Kasumi-1 (cell line): ENCODE measurements around the gene DICER1.
"Not testable (repeated sequence)": the region's sequence is repeated elsewhere in the genome, so short reads cannot be mapped to it uniquely, and the experiment has no call there.

ENCODE experiments used
- DNase-seq, 2 experiments: peaks; one replicate each; lab custom pipeline; 2025; lab: John Stamatoyannopoulos, UW

DICER1 gene

DNA sequence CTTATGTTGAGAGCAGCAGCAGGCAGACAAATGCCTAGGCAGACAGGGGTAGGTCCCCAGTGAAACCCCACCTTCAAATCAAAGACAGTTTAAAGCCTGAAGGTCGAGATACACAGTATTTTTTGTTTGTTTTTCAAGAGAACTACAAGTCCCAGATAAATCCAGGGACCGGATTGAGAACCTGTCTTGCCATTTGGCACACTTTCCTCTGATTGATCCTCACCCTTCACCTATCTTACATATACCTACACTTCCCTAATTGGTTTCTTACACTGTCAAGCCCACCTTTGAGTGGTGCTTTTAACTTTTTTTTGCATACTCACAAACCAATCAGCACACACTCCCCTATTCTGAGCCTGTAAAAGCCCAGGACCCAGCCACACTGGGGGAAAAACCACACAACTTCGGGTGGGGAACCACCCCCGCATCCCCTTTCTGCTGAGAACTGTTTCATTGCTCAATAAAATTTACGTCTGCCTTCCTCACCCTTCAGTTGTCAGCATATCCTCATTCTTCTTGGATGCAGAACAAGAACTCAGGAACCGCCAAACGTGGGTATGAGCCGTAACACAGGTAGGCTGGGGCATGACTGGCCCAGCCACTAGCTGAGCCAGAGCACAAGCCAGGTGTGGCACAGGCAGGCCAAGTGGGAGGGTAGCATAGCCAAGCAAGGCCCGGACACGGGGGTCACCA is 11.1 kb downstream of the DICER1 start:
- DNase-seq, result peak in 1 of 2 experiments; percentile 19

DNA sequence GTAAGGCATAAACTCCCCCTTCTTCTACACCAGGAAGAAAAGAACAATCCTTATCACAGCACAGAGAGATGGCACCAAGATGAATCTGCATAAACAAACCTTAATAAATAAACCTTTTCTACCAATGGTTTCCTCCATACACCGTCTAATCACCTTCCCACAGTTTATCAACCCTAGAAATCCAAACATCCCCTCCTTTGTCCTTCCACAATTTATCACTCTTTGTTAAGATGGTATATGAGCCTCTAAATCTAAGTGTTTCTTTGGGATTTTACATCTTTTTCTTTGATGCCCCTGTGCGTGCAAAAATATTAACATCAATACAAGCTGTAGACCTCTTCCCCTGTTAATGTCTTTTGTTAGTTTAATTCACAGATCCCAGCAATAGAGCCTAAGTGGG is 12.5 kb downstream of the DICER1 start:
- no peak for DNase-seq

DNA sequence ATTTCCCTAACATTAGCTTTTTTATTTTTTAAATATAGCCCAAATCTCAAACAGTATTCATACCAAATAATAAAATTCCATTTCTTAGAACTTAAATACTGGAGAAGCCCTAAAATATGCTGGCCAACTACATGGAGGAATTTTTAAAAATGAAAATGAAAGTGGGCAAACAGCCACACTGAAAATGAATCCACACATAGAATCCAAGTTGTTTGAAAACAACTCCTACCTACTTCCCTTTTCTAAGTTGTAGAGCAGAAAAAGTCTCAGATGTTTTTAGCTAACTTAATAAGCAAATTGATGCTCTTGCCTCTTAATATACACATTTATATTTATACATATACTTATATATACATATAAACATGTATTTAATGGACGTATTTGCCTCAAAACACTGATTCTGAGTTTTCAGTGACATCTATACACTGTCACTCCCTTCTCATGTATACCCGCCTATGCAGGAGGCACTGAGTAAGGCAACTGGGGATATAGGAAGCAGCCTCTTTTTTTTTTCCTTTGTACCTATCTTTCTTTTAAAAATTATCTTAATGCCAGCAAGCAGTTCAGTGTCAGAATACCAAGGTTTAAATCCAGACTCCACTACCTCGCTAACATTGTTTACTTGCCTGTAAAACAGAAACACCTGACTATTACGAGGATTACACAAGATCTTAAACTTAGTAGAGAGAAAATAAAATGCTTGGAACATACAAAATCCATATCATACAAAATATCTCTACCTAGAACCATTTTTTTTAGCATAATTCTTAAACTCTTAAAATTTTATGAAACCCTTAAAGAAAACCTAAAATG is 13.3 kb downstream of the DICER1 start:
- peak; percentile 57 to 82 for DNase-seq

DNA sequence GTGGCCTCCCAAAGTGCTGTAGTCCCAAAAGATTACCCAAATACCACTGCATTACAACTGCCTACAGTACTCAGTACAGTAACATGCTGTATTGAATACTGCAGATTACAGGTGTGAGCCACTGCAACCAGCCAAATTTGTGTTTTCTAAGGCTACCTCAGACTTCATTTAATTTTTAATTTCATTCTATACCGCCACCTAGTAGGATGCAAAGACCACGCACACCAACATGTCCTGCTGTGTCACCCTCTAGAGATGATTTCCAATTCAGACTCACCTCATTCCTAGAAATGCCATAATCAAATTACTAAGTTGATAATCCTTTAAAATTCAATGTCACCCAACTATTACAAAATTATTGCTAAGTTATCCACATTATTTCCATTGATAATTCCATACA is 15.1 kb downstream of the DICER1 start:
- DNase-seq, result no peak

DNA sequence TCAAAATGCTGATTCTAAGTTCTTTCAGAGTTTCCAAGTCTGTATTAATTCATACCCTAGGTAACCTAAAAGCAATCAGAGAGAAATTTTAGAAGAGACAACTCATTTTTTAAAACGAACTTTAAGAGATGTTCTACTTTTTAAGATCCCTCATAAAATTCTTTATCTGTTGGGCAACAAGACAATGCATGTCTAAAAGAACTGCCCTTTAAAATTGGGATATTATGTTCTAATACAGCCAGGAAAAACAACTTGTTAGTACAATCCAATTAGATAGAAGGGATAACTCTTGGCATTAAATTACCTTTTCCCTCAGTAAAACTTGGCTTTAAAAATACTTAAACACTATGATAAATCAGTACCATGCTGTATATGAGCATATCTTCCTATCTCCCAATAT is 15.6 kb downstream of the DICER1 start:
- DNase-seq, result no peak

DNA sequence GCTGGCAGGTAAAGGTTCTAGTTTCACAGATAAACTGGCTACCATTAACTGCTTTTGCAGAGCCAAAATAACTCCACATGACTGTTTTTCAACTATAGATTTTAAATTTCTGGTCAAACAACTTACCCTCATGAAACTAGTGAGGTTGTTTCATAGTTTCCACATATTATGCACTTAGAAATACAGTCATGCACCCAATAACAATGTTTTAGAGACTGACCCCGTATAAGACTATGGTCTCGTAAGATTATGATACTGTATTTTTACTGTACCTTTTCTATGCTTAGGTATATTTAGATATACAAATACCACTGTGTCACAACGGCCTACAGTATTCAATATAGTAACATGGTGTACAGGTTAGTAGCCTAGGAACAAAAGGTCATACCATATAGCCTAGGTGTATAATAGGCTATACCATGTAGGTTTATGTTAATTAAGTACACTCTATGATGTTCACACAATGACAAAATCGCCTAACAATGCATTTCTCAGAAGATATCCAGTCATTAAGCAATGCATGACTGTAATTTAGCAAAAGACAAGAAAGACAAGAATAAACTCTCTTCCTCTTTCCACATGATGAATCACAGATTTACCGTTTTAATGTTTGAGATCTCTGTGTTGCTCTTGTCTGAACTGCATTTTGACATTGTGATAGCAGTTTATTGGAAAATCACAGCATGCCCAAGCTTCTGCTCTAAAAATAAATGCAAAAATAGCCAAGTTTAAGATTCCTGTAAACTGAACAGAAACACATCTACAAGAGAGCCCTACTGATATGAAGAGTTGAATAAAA is 17.1 kb downstream of the DICER1 start:
- no peak for DNase-seq

DNA sequence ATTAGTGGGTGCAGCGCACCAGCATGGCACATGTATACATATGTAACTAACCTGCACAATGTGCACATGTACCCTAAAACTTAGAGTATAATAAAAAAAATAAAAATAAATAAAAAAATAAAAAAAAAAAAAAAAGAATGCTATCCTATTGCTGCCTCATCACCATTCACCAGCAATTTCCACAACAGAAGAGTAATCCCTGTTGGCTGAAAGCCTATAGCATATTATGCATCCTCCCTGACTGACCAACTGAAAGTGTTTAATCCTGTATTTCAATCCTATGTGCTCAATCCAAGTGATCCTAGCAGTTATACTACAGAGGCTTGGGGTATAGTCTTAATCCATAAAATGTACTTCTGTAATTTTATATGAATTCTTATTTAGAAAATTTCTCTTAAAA is 18.5 kb downstream of the DICER1 start:
- DNase-seq, result no peak

DNA sequence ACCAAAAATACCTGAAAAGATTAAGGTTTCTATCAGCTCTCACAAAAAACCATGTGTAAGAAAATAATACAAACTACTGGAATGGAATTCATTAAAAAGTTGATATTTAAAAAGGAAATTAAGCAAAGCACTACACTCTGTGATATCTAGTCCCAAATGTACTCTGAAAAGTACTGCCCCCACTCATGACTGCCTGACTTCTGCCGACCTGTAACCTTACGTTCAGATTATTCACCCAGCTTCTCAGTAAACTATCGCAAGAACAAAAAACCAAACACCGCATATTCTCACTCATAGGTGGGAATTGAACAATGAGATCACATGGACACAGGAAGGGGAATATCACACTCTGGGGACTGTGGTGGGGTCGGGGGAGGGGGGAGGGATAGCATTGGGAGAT is 18.9 kb downstream of the DICER1 start:
- not testable (repeated sequence) for DNase-seq

DNA sequence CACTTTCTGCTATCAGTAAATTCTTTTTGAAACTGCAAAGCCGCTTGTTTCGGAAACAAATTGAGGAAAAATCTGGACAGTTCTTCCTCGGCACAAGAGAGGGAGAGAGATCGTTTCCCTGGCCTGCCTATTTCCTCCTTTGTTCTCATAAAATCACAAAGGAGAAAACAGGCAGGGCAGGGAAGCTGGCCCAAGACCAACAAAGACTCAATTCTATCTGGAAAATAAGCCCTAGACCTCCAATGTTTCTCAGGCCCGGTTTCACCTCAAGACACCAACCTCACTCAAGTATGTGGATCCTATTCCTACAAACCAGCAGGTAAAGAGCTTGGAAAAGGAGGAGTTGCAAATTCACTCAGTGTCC is 19.5 kb downstream of the DICER1 start:
- DNase-seq, result no peak

DNA sequence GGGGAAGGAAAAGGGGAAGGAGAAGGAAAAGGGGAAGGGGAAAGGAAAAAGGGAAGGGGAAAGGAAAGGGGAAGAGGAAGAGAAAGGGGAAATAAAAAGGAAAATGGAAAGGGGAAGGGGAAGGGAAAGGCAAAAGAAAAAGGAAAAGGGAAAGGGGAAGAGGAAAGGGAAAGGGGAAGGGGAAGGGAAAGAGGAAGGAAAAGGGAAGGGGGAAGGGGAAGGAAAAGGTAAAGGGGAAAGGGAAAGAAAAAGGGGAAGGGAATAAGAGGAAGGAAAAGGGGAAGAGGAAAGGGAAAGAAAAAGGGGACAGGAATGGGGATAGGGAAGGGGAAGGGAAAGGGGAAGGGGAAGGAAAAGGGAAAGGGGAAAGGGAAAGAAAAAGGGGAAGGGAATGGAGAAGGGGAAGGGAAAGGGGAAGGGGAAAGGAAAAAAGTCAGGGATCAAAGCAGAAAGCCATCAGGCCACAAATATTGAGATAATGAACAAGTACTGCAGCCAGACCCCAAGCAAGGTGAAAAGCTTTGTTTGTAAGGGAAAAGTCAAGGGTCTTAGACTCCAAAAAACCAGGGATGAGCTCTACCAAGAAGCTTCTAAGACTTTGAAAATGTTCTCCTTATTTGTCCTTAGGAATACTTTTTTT is 20.0 kb downstream of the DICER1 start:
- DNase-seq, result no peak

DNA sequence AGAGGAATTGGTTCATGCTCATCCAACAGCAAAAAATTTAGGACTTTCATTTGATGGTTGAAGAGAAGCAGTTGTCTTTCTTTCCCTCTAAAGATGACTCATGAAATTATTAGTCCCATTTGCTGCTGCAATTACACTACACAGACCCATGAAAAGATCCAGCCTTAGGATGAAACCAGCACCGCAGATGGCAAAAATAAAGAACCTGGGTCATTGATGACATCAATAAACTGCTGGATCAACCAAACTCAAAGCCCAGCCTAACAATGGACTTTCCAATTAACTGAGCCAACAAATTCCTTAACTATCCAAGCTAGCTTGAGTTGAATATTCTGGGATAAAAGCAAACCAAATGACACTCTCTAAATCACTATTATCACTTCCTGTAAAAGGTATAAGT is 20.7 kb downstream of the DICER1 start:
- DNase-seq, result no peak

DNA sequence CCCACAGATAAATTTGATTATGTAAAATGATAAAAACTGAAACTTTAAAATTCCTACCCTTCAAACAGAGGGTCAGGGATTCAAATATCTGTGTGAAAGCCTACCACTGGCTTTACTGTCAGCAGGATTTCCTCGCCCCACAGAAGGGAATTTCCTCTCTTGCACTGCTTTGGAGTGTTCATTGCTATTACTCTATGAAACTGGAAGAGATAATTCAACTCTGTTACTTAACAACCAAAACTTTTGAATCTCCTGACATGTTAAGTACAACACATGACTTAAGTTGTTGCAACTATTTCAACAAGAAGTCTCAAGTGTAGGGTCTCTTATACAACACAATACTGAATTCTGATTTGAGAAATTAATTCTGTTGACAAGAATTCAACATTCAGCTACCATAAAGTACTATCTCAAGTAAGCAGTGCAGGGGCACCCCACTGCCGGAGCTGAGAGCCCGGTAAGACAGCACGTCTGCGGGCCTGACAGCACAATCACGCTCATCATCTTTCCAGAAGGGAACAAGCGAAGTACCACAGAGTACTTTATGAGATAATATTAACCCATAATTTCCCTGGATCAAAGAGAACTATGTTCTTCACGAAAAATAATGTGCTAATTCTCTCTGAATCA is 22.9 kb downstream of the DICER1 start:
- no peak for DNase-seq

DNA sequence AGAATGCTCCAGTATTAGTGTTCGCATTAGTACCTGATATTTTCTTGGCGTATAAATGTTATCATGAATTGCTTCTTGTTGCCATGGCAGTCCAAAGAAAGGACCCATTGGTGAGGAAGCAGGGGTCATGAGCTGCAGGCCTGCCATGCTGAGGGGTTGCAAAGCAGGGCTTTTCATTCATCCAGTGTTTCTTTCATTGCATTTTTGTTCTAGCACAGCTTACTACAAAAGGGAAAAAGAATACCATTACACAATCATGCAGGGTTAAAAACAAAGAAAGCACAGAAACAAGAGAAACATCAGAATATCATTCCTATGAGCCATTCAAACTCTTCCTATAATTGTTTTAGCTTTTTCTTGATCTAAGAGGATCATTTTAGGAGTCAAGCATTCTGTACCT is 24.0 kb downstream of the DICER1 start:
- DNase-seq, result no peak

DNA sequence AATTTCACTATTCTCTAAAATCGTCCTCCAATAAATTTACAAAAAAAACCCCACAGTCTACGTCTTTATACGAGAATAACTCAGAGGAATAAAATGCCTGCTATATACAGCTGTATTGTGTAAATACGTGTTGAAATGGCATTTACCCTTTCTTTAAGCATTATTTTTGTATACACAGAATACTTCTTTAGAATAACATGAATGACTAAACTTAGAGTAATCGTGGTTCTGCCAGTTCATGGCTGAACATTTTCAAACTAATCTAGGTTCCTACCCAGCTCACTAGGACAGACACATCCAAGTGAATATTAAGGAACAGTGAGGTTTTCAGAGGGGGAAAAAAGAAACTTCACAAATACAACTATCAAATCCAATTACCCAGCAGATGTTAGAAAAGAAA is 24.6 kb downstream of the DICER1 start:
- DNase-seq, result no peak

DNA sequence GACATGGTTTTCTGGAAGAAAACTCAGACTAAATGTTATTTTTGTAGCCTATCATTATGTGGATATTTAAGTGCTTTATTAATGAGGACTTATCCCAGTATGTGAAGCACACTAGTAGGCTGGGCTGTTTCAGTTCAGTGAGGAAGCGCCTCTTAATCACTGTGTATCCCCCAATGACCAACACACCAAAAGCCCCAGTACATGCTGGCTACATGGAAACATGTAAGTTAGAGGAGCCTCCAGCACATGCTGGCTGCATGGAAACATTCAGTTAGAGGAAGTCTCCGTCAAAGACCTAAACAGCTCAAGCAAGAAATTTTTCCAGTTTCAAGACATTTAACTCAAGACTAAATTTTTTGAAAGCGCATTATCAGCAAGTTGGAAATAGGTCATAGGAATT is 26.8 kb downstream of the DICER1 start:
- DNase-seq, result no peak

DNA sequence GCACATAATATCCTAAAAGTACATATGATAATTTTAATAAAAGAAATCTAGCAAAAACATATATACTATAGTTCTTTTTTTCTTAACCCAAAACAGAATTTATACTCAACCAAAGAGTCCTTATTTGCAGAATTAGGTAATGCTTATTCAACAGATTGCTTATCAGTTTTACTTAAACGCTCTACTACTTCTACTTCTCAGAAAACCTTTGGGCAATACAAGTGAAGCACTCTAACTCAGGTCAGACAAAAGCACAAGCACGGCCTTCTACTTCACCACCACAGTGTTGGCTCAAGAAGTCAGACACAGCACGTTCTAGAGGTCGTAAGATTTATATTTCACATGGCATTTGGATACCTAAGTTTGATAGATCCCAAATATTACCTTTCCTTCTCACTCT is 29.2 kb downstream of the DICER1 start:
- DNase-seq, result no peak

DNA sequence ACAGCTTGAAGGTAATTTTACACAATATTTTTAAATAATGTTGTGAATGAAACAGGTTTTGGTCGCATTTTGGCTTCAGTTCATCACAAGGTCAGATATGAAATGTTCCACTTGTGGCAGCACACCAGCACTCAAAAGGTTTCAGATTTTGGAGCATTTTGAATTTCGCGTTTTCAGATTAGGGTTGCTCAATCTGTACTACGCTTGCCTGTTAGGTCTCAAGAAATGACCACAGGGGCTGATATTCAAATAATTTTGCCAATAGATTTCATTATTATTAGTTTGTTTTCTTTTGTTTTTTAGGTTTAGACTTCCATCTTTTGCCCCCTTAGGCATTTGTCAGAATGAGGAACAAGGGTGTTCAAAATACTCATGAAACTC is 29.8 kb downstream of the DICER1 start:
- DNase-seq, result no peak

DNA sequence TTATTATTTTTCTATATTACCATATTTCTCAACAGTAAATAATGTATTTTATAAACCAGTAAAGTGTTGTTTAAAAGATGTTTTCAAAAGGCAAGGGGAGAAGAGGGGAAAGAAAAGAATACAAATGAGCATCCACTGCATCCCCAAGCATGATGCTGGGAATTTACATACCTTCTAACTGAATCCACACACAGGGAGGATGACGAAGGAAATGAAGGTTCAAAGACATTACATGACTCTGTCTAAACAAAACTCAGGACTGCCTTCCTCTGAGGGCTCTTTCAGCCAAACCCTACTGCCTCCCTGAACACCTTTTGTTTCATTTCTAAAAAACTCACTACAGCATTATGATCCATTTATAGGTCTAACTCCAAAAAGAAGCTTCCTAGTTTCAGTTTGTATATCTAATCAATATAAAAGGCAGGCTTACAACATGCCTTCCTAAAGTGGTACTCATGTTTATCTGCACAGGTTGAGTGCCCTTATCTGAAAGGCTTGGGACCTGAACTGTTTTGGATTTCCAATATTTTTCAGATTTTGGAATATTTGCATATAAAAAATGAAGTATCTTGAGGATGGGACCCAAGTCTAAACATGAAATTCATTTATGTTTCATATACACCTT is 30.3 kb downstream of the DICER1 start:
- no peak for DNase-seq

DNA sequence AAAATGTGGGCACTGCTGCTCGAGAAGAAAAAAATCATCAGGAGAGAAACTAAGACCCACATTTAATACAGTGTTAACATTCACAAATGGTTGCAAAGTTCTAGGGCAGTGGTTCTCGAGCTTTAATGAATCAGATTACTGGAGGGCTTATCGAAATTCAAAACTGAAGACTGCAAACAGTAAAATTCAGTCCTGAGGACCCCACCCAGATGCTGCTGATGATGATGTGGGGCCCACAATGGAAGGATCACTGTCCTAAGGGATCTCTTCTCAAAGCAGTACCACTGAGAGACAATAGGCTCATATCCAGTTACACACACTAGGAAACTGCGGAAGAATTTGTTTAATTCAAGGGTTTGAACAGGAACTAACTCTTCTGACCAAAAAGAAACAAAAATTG is 31.4 kb downstream of the DICER1 start:
- no peak for DNase-seq

DNA sequence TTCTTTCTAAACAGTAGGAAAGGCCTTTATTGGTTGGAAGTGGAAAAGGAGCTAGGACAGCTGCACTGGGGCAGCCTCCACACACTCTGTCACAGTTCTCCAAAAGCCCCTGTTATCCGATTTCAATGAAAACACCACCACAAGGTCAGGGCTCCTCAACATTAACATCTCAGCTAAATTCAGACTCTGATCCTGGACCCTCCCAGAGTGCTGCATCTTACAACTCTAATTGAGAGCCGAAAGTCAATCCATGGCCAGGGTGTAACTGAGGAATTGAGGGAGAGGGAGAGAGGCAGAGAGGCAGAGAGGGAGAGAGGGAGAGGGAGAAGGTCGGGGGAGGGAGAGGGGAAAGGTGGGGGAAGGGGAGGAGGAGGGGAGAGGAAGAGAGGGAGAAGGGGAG is 32.1 kb downstream of the DICER1 start:
- DNase-seq, result no peak

DNA sequence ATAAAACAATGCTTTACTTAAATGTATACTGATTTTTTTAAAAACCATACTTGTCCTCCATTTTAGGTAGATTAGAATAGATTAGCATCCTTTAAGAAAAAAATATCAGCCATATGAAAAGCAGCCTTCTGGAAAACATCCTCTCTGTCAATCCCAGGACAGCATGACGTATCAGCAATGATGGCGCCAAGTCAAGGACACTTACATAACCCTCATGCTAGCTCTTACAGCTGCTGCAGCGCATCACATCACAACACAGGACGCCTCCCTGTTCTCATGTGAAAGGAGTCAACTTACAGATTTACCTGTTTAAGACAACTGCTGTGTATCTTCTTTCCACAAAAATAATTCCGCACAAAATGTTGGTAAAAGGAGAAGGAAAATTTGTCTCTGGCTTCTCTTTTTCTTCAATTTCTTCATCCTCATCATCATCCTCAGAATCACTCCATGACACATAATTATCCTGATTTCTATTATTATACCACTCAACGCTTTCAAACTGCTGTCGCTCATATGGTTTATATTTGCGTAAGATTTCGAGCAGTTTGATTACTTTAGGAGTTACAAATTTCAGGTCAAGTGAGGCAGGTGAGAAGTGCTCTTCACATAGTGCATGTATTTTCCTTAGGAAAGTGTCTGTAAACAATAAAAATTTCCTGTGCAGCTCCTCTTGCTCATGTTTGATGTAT is 33.3 kb downstream of the DICER1 start:
- DNase-seq, result no peak
